Sigmoid colon (tissue), 4 donors: ENCODE results near the gene KCND1.

Experiments used
- CTCF ChIP-seq, 4 experiments: fragments of 450-650 bp in 3 of 4; fragments of 200-600 bp in 1 of 4; IDR thresholded peaks; one replicate each; pipeline ENCODE4 v1.5.1; 2016 to 2019; ENCODE audit warnings: antibody characterized with exemption in 4 of 4, mild to moderate bottlenecking in 3 of 4, moderate library complexity in 2 of 4
- EP300 ChIP-seq, 4 donors: sonication (generic); formaldehyde crosslinking; IDR thresholded peaks; one replicate each; pipeline ENCODE4 v1.6.1; 2017; ENCODE audit warnings: antibody characterized with exemption in 4 of 4

- TF ChIP-seq CTCF (IDR thresholded peaks at IDR 0.05), result no peak
- TF ChIP-seq EP300 (IDR thresholded peaks at IDR 0.05), result no peak
Measured at GRCh38 chrX:48996969-48997368, 25.3 kb upstream of the KCND1 start.
